Lower lobe of right lung (tissue), 2 donors: ENCODE measurements around the gene NELFCD. TPM values are rescaled to one million over a fixed set of nuclear protein-coding genes. Genes with fewer than 3 reads are reported as not detected.
"Not testable (repeated sequence)": the region's sequence is repeated elsewhere in the genome, so short reads cannot be mapped to it uniquely, and the experiment has no call there.

ENCODE experiments used
- ATAC-seq, 2 donors: fragments of 200-7000 bp; cut with Tn5 transposase; one replicate each; pipeline ENCODE4 v1.9.1; 2020 to 2022; ENCODE audit warnings: mild to moderate bottlenecking in 2 of 2, moderate library complexity in 2 of 2
- DNase-seq: peaks from one replicate; pipeline ENCODE4 v3.0.0-alpha.2; 2020
- H3K27ac ChIP-seq: fragments of 200-600 bp; one replicate; pipeline ENCODE4 v1.8.0; 2022
- H3K27me3 ChIP-seq: fragments of 200-600 bp; one replicate; pipeline ENCODE4 v1.8.0; 2022; ENCODE audit warnings: low read depth
- H3K36me3 ChIP-seq: fragments of 200-600 bp; one replicate; pipeline ENCODE4 v1.8.0; 2022; ENCODE audit warnings: mild to moderate bottlenecking
- H3K4me1 ChIP-seq: fragments of 200-600 bp; one replicate; pipeline ENCODE4 v1.8.0; 2022
- H3K4me3 ChIP-seq: fragments of 200-600 bp; one replicate; pipeline ENCODE4 v1.8.0; 2022; ENCODE audit warnings: mild to moderate bottlenecking
- H3K9me3 ChIP-seq: fragments of 200-600 bp; one replicate; pipeline ENCODE4 v1.8.0; 2022
- CTCF ChIP-seq: fragments of 200-600 bp; IDR thresholded peaks from one replicate; pipeline ENCODE4 v1.8.0; 2022; ENCODE audit warnings: antibody characterized with exemption, mild to moderate bottlenecking
- intact Hi-C: fragments of 100-400 bp; cut with DNase I; formaldehyde crosslinking; loops from one replicate; pipeline ENCODE4 v1.11.0; 2022
- total RNA-seq: library from RNA; stranded (reverse); fragmentation: NEBNext Ultra II Directional; extraction: Animal tissue kit (Norgen Biotek cat#: 25700); gene quantifications from one replicate; pipeline ENCODE4 v1.2.1, GENCODE V29; 2021
- donor health status: DM: no; HTN: yes; CAD: no; lungs with severe emphysema.

Gene NELFCD
- total RNA-seq, 1 donor from 2014 or later, result 54.1 TPM

GRCh38 chr20:59010321-59010994 is 29.4 kb downstream of the NELFCD start:
- no peaks in the 10 kb centered on the region for H3K27me3 ChIP-seq
- DNase-seq (peak; percentile 66), ATAC-seq (peak; percentile 29 to 51)
- peak overlapping the region; percentile 59 for H3K27ac ChIP-seq
- no peak for TF ChIP-seq CTCF
- intact Hi-C loops, result no loop called here
- no peaks in the 10 kb centered on the region for H3K9me3 ChIP-seq
- peaks cover 45% of the 10 kb centered on the region for H3K4me1 ChIP-seq
- no peak overlapping the region for H3K4me3 ChIP-seq
- no peaks in the 10 kb centered on the region for H3K36me3 ChIP-seq

- intact Hi-C loops, result no loop called here
- Histone ChIP-seq H3K9me3 (no peaks in the 10 kb centered on the region), H3K4me1 (peaks cover 37% of the 10 kb centered on the region), H3K36me3 (no peaks in the 10 kb centered on the region), H3K4me3 (peak overlapping the region; percentile 23), H3K27me3 (no peaks in the 10 kb centered on the region), H3K27ac (peak overlapping the region; percentile 59)
- ATAC-seq (peak in 1 of 2 donors; percentile 6), DNase-seq (no peak)
- no peak for TF ChIP-seq CTCF
These were observed 30.2 kb downstream of the NELFCD start for GRCh38 chr20:59010995-59011873.

- H3K27me3 ChIP-seq, DNase-seq, H3K4me3 ChIP-seq, H3K36me3 ChIP-seq, H3K9me3 ChIP-seq, intact Hi-C loops, ATAC-seq: not testable (repeated sequence)
- Histone ChIP-seq H3K4me1 (peaks cover 38% of the 10 kb centered on the region), H3K27ac (peak overlapping the region; percentile 59)
These were observed 30.8 kb downstream of the NELFCD start for GRCh38 chr20:59011874-59012157.

GRCh38 chr20:59013031-59013951 is 32.2 kb downstream of the NELFCD start:
- Histone ChIP-seq H3K4me3 (no peak overlapping the region), H3K36me3 (no peaks in the 10 kb centered on the region), H3K9me3 (no peaks in the 10 kb centered on the region), H3K4me1 (peaks cover 27% of the 10 kb centered on the region), H3K27me3 (no peaks in the 10 kb centered on the region), H3K27ac (no peak overlapping the region)
- ATAC-seq, result no peak
- intact Hi-C loops, result no loop called here
- no peak for TF ChIP-seq CTCF
- DNase-seq, result no peak

- intact Hi-C loops, result no loop called here
- no peaks in the 10 kb centered on the region for H3K27me3 ChIP-seq
- no peaks in the 10 kb centered on the region for H3K9me3 ChIP-seq
- DNase-seq (no peak), ATAC-seq (no peak)
- no peak for TF ChIP-seq CTCF
- H3K4me1 ChIP-seq, result peaks cover 27% of the 10 kb centered on the region
- H3K36me3 ChIP-seq, result no peaks in the 10 kb centered on the region
- no peak overlapping the region for H3K27ac ChIP-seq
- H3K4me3 ChIP-seq, result no peak overlapping the region
These were observed 33.0 kb downstream of the NELFCD start for GRCh38 chr20:59013959-59014608.
